GM12874 (cell line): ENCODE data around the gene RRAGC.

Experiments
- TF ChIP-seq, protein P1 (sequence below): IDR thresholded peaks from 2 replicates; pipeline ENCODE4 v1.5.1; 2011; ENCODE audit warnings: low read depth, mild to moderate bottlenecking, control low read depth, low read length, moderate library complexity; ENCODE audit not compliant: insufficient read depth

The RRAGC gene

DNA sequence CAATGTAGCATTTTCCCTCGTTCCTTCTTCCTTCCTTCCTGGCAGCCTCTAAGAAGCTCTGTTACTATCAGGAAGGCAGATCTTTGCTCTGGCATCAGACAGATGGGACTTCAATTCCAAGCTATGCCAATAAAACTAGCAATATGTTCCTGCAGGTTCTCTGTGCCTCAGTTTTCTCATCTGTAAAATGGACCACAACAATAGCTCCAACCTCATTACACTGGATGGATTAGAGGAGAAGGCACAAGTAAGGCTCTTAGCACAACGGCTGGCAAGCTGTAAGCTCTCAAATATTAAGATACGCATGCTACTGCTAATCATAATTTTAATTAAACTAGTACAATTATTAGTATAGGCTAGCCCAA is 27.2 kb downstream of the RRAGC start:
- TF ChIP-seq, protein P1, sequence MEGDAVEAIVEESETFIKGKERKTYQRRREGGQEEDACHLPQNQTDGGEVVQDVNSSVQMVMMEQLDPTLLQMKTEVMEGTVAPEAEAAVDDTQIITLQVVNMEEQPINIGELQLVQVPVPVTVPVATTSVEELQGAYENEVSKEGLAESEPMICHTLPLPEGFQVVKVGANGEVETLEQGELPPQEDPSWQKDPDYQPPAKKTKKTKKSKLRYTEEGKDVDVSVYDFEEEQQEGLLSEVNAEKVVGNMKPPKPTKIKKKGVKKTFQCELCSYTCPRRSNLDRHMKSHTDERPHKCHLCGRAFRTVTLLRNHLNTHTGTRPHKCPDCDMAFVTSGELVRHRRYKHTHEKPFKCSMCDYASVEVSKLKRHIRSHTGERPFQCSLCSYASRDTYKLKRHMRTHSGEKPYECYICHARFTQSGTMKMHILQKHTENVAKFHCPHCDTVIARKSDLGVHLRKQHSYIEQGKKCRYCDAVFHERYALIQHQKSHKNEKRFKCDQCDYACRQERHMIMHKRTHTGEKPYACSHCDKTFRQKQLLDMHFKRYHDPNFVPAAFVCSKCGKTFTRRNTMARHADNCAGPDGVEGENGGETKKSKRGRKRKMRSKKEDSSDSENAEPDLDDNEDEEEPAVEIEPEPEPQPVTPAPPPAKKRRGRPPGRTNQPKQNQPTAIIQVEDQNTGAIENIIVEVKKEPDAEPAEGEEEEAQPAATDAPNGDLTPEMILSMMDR: no peak

DNA sequence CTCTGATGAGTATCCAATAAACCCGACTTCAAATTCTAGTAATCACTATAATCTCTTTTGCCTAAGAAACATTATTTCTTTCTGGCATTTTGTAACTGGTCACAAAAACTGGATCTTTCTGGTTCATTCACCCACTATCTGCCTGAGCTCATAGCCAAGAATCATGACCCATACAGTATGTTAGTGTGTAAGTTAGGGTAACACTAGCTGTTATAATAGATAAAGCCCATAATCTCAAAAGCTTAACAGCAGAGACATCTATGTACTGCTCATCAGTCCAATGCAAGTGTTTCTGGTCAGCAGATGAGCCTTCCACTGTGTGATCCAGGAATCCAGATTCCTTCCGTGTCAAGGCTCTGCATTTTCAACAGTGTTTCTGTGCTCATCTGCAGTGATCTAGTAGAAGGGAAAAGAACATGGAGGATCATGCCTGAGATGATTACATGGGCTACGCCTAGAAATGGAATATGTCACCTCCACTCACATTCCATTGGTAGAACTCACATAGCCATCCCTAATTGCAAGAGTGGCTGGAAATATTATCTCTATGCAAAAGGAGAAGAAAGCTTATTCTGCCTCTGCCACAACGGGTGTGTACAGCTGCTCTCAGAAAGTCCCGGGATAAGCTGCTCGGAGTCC is 27.7 kb downstream of the RRAGC start:
- TF ChIP-seq, protein P1: no peak

DNA sequence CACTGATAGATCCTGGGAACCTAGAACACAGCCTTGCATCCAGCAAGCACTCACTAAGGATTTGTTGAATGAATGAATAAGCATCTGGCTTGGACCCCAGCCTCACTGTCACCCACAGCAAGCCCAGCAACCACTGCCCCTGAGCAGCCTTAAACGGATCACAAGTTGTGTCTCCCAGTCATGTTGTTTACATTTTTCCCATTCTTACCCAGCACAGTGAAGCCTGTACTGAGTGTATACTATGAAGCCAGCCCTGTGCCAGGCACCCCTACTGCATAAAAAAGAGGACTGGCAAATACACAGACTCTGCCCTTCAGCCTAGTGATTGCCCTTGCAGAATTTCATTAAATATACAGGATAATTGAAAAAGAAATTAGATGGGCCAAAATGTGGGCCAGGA is 30.2 kb downstream of the RRAGC start:
- TF ChIP-seq, protein P1: no peak

DNA sequence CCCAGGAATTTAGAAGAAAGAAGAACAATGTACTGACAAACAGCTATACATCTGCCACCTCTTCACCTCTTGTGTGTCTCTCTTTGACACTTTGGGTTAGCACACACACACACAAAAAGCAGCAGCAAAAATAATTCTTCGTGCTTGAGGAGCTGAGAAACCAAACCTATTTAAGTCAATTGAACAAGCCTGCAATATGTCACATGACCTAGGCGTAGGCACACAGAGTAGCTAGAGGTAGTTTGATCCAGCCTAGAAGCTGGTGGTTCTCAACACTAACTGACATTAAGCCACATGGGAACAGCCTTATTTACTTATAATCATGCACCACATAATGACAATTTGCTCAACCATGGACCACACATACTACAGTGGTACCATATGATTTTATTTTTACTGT is 32.3 kb downstream of the RRAGC start:
- TF ChIP-seq, protein P1: no peak

DNA sequence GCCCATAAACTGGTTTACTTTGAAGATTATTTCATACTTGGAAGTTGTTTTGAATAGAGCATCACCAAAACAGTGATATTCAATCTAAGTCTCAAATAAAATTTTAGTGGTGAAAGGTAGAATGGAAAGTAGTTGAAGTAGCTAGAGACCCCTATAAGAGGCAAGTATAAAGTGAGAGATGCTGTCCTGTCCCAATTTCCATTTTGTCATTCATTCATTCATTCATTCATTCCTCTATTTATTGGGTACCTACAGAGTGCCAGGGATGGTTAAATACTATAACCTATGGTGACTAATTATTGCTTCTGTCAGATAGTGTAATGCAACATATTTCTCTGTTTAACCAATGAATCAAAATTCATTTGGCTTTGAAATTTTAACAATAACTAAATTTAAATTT is 32.7 kb downstream of the RRAGC start:
- TF ChIP-seq, protein P1: no peak

DNA sequence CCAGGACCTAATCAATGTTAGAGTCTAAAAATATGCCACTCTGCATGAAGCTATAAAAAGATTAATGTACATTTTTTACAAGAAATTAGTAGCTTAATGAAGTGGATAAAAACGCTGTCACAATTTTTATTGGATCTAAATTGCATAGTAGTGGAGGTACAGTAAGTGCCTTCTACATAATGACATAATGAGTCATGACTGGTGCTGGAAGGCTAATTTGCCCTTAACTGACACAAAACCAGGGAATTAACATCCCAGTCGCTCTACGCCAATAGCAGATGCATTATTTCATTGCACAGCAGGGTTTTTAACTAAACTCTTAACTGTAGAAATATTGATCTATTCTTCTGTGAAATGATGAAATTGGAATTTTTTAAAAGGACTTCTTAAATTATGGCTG is 33.3 kb downstream of the RRAGC start:
- TF ChIP-seq, protein P1: no peak

DNA sequence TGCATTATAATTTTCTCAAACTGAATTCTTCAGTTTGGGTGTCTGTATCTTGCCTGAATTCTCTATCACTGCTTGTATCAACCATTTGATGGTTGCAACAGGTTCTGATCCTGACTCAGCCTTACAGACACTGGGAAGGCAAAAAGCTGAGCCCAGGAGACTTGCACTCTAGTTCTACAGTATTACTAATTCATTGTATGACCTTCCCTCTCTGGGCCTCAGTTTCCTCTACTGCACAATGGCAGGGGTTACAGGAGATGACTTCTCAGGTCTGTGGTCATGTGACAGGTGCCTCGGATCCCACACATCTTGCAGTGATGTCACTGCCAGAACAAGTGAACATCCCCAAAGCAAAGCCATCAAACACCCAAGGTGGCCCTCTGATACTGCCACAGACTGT is 38.7 kb downstream of the RRAGC start:
- TF ChIP-seq, protein P1: no peak
